Neural crest cell (in vitro differentiated cells): Measurements from ENCODE around the gene PSMD8. TPM values are rescaled to one million over a fixed set of nuclear protein-coding genes. Genes with fewer than 3 reads are reported as not detected.

Experiments used
- DNase-seq: peaks from one replicate; pipeline ENCODE4 v3.0.0; 2021; ENCODE audit warnings: low read depth, mixed read lengths, low spot score
- H3K27ac Mint-ChIP-seq: one replicate; pipeline ENCODE4 v1.8.0; 2021; ENCODE audit warnings: mild to moderate bottlenecking, mixed read lengths; ENCODE audit not compliant: unreplicated experiment
- H3K27me3 Mint-ChIP-seq: 2 replicates; pipeline ENCODE4 v1.8.0; 2021; ENCODE audit warnings: low read depth, mild to moderate bottlenecking, mixed read lengths
- H3K36me3 Mint-ChIP-seq: 2 replicates; pipeline ENCODE4 v1.8.0; 2021; ENCODE audit warnings: low read depth, mild to moderate bottlenecking, mixed read lengths
- H3K4me1 Mint-ChIP-seq: 2 replicates; pipeline ENCODE4 v1.8.0; 2021; ENCODE audit warnings: mixed read lengths
- H3K4me3 Mint-ChIP-seq: one replicate; pipeline ENCODE4 v1.8.0; 2021; ENCODE audit warnings: mild to moderate bottlenecking, mixed read lengths
- H3K9me3 Mint-ChIP-seq: 2 replicates; pipeline ENCODE4 v1.8.0; 2021; ENCODE audit warnings: mixed read lengths
- total RNA-seq: library from RNA; stranded (reverse); gene quantifications from 2 replicates; pipeline ENCODE4 v1.2.1, GENCODE V29; 2021
- TF ChIP-seq, protein P1 (sequence below): fragments of 200-600 bp; sonication (generic); conservative IDR thresholded peaks from 2 replicates; pipeline ENCODE4 v1.5.0; 2021; ENCODE audit warnings: antibody characterized with exemption, mild to moderate bottlenecking

PSMD8 gene
- total RNA-seq, 1 donor from 2014 or later = 186 TPM

DNA sequence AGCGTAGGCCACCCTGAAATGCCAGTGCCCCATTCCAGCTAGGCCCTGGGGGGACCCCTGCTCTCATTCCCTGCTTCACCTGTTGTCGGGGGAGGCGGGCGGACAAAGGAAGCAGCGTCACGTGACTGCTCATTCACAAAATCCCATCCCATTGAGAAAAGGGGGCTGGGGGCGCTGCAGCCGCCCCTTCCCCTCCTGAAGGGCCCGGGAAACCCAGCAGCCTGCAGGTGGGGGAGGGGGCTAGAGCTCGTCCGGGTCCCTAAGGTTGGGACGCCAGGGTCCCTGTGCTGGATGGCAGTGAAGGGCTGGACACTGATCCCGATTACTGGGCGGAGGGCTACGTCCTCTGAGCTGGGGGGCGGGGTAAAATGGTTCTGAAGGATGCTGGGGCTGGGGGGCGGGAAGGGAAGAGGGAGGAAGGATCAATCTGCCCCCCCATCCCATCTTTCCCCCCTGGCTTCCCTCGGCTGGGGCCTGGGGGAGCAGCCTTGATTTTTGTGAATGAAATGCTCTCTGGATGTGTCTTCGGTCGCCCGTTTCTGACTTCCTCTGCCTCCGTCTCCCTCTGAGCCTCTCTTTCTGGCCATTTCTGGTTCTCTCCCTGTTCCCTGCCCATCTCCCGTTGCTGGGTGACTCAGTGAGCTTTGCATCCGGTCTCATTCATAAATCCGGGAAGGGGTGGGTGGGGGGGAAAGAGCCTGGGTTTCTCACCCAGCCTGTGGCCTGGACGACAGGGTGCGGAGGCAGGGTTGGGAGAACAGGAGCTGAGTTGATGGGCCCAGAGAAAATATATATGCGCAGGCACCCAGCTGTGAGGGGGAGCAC, 14.9 kb downstream of the PSMD8 start:
- peaks cover 17% of the 10 kb centered on the region for H3K36me3 Mint-ChIP-seq
- peaks cover 7% of the 10 kb centered on the region for H3K27me3 Mint-ChIP-seq
- peaks cover 43% of the 10 kb centered on the region for H3K4me1 Mint-ChIP-seq
- H3K4me3 Mint-ChIP-seq = peak overlapping the region; percentile 92
- H3K9me3 Mint-ChIP-seq = peaks cover 2% of the 10 kb centered on the region
- TF ChIP-seq, protein P1, sequence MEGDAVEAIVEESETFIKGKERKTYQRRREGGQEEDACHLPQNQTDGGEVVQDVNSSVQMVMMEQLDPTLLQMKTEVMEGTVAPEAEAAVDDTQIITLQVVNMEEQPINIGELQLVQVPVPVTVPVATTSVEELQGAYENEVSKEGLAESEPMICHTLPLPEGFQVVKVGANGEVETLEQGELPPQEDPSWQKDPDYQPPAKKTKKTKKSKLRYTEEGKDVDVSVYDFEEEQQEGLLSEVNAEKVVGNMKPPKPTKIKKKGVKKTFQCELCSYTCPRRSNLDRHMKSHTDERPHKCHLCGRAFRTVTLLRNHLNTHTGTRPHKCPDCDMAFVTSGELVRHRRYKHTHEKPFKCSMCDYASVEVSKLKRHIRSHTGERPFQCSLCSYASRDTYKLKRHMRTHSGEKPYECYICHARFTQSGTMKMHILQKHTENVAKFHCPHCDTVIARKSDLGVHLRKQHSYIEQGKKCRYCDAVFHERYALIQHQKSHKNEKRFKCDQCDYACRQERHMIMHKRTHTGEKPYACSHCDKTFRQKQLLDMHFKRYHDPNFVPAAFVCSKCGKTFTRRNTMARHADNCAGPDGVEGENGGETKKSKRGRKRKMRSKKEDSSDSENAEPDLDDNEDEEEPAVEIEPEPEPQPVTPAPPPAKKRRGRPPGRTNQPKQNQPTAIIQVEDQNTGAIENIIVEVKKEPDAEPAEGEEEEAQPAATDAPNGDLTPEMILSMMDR = no peak
- H3K27ac Mint-ChIP-seq = peak overlapping the region; percentile 89
- DNase-seq = peak; percentile 24

DNA sequence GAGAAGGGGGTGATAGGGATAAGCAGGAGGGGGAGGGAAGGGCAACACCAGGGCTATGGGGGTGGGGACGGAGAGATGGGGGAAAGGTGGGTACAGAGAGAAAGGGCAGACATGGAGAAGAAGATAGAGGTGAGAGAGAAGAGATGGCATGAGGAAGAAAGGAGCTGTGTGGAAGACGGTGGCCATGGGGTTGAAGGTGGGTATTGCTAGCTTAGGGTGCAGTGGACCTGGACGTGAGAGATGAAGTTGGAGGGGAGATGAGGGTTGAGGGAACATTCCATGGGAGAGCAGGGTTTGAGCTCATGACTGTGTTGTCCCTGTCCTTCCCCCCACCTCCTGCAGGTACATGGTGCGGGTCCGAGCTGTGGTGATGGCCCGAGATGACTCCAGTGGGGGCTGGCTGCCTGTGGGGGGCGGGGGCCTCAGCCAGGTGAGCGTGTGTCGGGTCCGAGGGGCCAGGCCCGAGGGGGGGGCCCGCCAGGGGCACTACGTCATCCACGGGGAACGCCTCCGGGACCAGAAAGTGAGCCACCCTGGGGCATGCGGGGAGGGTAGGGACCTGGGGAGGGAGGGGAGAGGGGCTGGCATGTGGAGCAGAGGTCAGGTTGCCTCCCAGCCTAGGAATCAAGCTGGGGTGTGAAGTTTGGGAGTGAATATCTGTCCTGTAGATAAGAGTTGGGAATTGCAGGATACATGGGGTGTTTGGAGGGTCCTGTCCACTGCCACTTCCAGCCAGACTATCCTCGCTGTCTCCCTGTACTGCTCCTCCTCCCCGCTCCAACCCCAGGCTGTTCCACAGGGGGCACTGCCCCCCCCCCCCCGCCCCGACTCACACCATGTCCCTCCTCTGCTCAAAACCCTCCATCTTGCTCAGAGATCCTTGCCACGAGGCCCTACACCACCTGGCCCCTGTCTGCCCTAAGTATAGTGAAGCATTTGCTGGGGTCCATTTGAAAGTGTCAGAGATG, 15.9 kb downstream of the PSMD8 start:
- Mint-ChIP-seq H3K4me3 (peak overlapping the region; percentile 92), H3K36me3 (peaks cover 22% of the 10 kb centered on the region), H3K4me1 (peaks cover 43% of the 10 kb centered on the region), H3K27me3 (peaks cover 7% of the 10 kb centered on the region), H3K9me3 (peaks cover 2% of the 10 kb centered on the region), H3K27ac (no peak overlapping the region)
- no peak for DNase-seq
- TF ChIP-seq, protein P1 = no peak

DNA sequence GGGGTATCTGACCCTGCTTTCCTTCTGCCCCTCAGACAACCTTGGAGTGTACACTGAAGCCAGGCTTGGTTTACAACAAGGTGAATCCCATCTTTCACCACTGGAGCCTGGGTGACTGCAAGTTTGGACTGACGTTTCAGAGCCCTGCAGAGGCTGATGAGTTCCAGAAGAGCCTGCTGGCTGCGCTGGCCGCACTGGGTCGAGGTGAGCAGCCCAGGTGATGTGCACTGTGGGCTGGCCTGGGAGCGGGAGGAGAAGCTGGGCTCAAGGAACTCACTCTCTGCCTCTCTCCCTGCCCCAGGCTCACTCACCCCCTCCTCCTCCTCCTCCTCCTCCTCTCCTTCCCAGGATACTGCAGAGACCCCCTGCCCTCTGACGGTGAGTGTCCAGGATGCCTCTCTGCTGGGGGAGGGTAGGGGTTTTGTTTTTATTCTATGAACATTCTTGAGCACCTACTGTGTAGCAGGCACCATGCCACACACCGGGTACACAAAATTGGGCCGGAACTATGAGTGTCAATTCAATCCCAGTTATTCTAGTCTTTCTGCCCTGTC, 17.6 kb downstream of the PSMD8 start:
- DNase-seq = no peak
- Mint-ChIP-seq H3K36me3 (peaks cover 29% of the 10 kb centered on the region), H3K4me1 (peaks cover 43% of the 10 kb centered on the region), H3K27me3 (peaks cover 7% of the 10 kb centered on the region), H3K4me3 (peak overlapping the region; percentile 60), H3K9me3 (peaks cover 2% of the 10 kb centered on the region), H3K27ac (no peak overlapping the region)
- TF ChIP-seq, protein P1 = no peak

DNA sequence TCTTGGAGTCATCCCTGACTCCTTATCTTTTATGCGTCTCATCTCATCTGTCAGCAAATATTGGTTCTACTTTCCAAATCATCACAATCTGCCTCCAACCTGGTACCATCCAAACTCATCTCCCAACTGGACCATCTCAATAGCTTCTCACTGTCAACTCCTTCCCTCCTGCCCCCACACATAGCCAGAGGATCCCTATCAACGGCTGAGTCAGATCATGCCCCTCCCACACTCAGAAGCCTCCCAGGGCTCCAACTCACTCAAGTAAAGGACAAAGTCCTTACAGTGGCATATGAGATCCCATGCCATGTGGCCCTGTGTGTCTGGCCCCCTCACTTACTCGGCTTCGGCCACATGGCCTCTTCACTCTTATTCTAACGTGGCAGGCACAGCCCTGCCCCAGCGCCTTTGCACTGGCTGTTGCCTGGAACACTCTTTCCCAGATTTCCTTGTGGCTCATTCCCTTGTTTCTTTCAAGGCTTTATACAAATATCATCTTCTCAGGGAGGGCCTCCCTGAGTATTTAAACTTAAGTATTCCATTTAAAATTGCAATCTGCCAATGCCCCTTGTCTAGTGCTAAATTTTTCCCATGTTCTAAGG, 18.4 kb downstream of the PSMD8 start:
- H3K36me3 Mint-ChIP-seq = peaks cover 26% of the 10 kb centered on the region
- H3K27me3 Mint-ChIP-seq = peaks cover 7% of the 10 kb centered on the region
- DNase-seq = no peak
- H3K27ac Mint-ChIP-seq = no peak overlapping the region
- peak overlapping the region; percentile 64 for H3K4me3 Mint-ChIP-seq
- peaks cover 2% of the 10 kb centered on the region for H3K9me3 Mint-ChIP-seq
- peaks cover 38% of the 10 kb centered on the region for H3K4me1 Mint-ChIP-seq
- TF ChIP-seq, protein P1 = no peak

DNA sequence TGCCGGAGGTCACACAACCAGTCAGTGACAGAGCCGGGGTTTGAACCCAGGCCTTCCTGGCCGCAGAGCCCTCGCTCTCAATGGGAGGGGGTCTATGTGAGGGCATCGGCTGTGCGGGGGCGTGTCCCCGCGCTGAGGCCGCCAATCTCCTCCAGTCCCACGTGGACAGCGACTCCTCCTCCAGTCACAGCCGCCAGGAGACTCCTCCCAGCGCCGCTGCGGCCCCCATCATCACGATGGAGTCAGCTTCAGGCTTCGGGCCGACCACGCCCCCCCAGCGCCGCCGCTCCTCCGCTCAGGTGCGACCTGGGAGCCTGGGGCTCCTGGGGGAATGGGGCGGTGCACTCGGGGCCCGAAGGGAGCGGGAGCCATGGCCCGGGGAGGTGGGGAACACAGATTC, 20.1 kb downstream of the PSMD8 start:
- Mint-ChIP-seq H3K27ac (no peak overlapping the region), H3K4me1 (peaks cover 30% of the 10 kb centered on the region), H3K4me3 (peak overlapping the region; percentile 62), H3K36me3 (peaks cover 24% of the 10 kb centered on the region), H3K9me3 (peaks cover 2% of the 10 kb centered on the region), H3K27me3 (peaks cover 5% of the 10 kb centered on the region)
- DNase-seq = peak; percentile 10
- TF ChIP-seq, protein P1 = no peak
